Sigmoid colon (tissue), 7 donors: ENCODE results near the gene JAG2. TPM values are rescaled to one million over a fixed set of nuclear protein-coding genes. Genes with fewer than 3 reads are reported as not detected.

Experiments
- DNase-seq: peaks from one replicate; pipeline ENCODE4 v3.0.0-alpha.2; 2019
- H3K27ac ChIP-seq, 4 donors: fragments of 200-600 bp; sonication (generic); one replicate each; pipeline ENCODE4 v1.5.1; 2016 to 2019; ENCODE audit warnings: mild to moderate bottlenecking in 1 of 4
- H3K27me3 ChIP-seq, 3 donors: fragments of 200-600 bp; sonication (generic); one replicate each; pipeline ENCODE4 v1.5.1; 2019; ENCODE audit warnings: mild to moderate bottlenecking in 1 of 3
- H3K36me3 ChIP-seq, 4 donors: fragments of 200-600 bp; sonication (generic); one replicate each; pipeline ENCODE4 v1.5.1; 2016 to 2019
- H3K4me1 ChIP-seq, 4 donors: fragments of 200-600 bp; sonication (generic); one replicate each; pipeline ENCODE4 v1.5.1; 2017 to 2019
- H3K4me3 ChIP-seq, 4 donors: fragments of 200-600 bp; sonication (generic); one replicate each; pipeline ENCODE4 v1.5.1; 2017 to 2019; ENCODE audit warnings: mild to moderate bottlenecking in 2 of 4, moderate library complexity in 1 of 4
- H3K9me3 ChIP-seq, 4 donors: fragments of 200-600 bp in 3 of 4; sonication (generic) in 3 of 4; one replicate each; pipeline versions ENCODE4 v1.5.1 to v1.6.1; 2013 to 2019
- CTCF ChIP-seq, 4 experiments: fragments of 450-650 bp in 3 of 4; fragments of 200-600 bp in 1 of 4; IDR thresholded peaks; one replicate each; pipeline ENCODE4 v1.5.1; 2016 to 2019; ENCODE audit warnings: antibody characterized with exemption in 4 of 4, mild to moderate bottlenecking in 3 of 4, moderate library complexity in 2 of 4
- EP300 ChIP-seq, 4 donors: sonication (generic); formaldehyde crosslinking; IDR thresholded peaks; one replicate each; pipeline ENCODE4 v1.6.1; 2017; ENCODE audit warnings: antibody characterized with exemption in 4 of 4
- POLR2A ChIP-seq, 2 donors: fragments of 450-650 bp; IDR thresholded peaks; one replicate each; pipeline ENCODE4 v1.6.1; 2016; ENCODE audit warnings: antibody characterized with exemption in 2 of 2, mild to moderate bottlenecking in 2 of 2, moderate library complexity in 2 of 2
- POLR2AphosphoS5 ChIP-seq, 4 donors: sonication (generic); formaldehyde crosslinking; IDR thresholded peaks; one replicate each; pipeline ENCODE4 v1.6.1; 2017; ENCODE audit warnings: antibody characterized with exemption in 4 of 4
- WGBS, 2 donors: extraction: QIAGEN DNeasy Blood & Tissue Kit; methylation state at CpG; one replicate each; pipeline ENCODE4 v1.1.7; 2013; 5-methylcytosine and 5-hydroxymethylcytosine counted together
- intact Hi-C: fragments of 100-400 bp; cut with DNase I; formaldehyde crosslinking; loops from one replicate; pipeline ENCODE4 v1.15.1; 2023
- polyA plus RNA-seq, 3 donors: library from polyadenylated mRNA; stranded (reverse); fragments of 200-250 nt; gene quantifications; one replicate each; pipeline ENCODE4 v1.2.3, GENCODE V29; 2013
- total RNA-seq, 4 donors: library from RNA; depleted of rRNA; stranded (reverse); fragments of >200 nt; gene quantifications; one replicate each; pipeline ENCODE4 v1.1.0, GENCODE V29; 2016
- donor health status: healthy with polysubstance abuse.
- donor health status: Bipolar disorder and iron deficiency.
- donor health status: healthy.

Gene JAG2
- total and polyA plus RNA-seq, 7 donors = 0.60 to 12.3 (median 3.2) TPM

DNA sequence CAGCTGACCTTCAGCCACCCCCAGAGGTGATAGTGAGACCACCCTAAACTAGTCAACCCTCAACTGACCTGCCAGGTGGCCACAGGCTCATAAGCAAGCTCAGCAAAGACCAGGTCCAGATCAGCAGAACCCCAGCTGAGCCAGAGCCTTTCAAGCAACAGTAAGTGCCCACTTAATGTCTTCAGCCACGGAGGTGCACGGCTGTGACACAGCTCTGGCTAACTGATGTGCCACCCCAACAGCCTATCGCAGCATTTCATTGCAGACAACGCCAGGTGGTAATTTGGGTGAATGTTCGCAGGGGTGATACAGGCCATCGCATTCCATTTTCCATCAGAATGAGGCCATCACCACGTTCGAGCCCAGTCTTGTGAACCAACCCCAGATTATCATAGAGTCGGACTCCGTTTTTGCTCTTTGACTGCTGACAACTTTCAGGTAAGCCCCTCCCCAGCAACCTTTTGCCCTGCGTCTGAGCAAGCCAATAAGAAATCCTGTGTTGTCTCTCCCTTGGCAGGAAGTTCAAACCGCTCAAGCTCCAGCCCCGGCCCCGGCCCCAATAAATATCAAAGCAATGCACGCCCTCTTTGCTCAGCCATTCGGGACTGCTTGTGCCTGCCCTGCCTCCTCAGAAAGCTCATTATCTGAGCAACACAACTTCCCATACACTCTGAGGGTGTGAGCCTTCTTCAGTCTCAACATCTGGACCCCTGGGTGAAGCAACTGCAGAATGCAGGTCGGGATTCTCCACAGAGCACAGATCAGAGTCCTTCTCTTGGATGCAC, 44.4 kb downstream of the JAG2 start:
- peak; percentile 17 for DNase-seq
- no peak overlapping the region for H3K4me3 ChIP-seq

GRCh38 chr14:105123064-105123665, 45.4 kb downstream of the JAG2 start:
- Histone ChIP-seq H3K27me3 (no peaks in the 10 kb centered on the region), H3K27ac (no peak overlapping the region), H3K4me3 (no peak overlapping the region), H3K9me3 (peaks cover 0 to 9% (median 7%) of the 10 kb centered on the region in 4 donors), H3K4me1 (no peaks in the 10 kb centered on the region), H3K36me3 (no peaks in the 10 kb centered on the region)
- TF ChIP-seq CTCF (IDR thresholded peaks at IDR 0.05) = no peak
- no peak for TF ChIP-seq POLR2A (IDR thresholded peaks at IDR 0.05)
- no peak for TF ChIP-seq EP300 (IDR thresholded peaks at IDR 0.05)
- no peak for TF ChIP-seq POLR2AphosphoS5 (IDR thresholded peaks at IDR 0.05)
- no peak for DNase-seq
- 39 to 86% methylated on average over 5 of the region's 5 CpGs for WGBS, 2 donors
- intact Hi-C loops = no loop called here

More for the DNA sequence above, 44.4 kb downstream of the JAG2 start:
- Histone ChIP-seq H3K4me1 (no peaks in the 10 kb centered on the region), H3K36me3 (no peaks in the 10 kb centered on the region), H3K9me3 (peaks cover 0 to 9% (median 7%) of the 10 kb centered on the region in 4 donors), H3K27ac (no peak overlapping the region), H3K27me3 (no peaks in the 10 kb centered on the region)
- intact Hi-C loops = no loop called here
- 20 to 44% methylated on average over 17 of the region's 17 CpGs for WGBS, 2 donors
- TF ChIP-seq POLR2AphosphoS5 (IDR thresholded peaks at IDR 0.05) (no peak), EP300 (IDR thresholded peaks at IDR 0.05) (no peak), CTCF (IDR thresholded peaks at IDR 0.05) (no peak), POLR2A (IDR thresholded peaks at IDR 0.05) (no peak)

- no peak for DNase-seq
- no peak overlapping the region for H3K4me3 ChIP-seq
- intact Hi-C loops = no loop called here
- H3K36me3 ChIP-seq = no peaks in the 10 kb centered on the region
- peaks cover 0 to 9% (median 7%) of the 10 kb centered on the region in 4 donors for H3K9me3 ChIP-seq
- H3K27me3 ChIP-seq = no peaks in the 10 kb centered on the region
- no peaks in the 10 kb centered on the region for H3K4me1 ChIP-seq
- no peak overlapping the region for H3K27ac ChIP-seq
- TF ChIP-seq EP300 (IDR thresholded peaks at IDR 0.05) (no peak), POLR2A (IDR thresholded peaks at IDR 0.05) (no peak), POLR2AphosphoS5 (IDR thresholded peaks at IDR 0.05) (no peak), CTCF (IDR thresholded peaks at IDR 0.05) (no peak)
- WGBS, 2 donors = 80 to 91% methylated on average over 6 of the region's 6 CpGs
Measured at GRCh38 chr14:105120056-105120455, 48.5 kb downstream of the JAG2 start.

- intact Hi-C loops = no loop called here
- WGBS, 2 donors = 75 to 78% methylated on average over 12 of the region's 12 CpGs
- Histone ChIP-seq H3K4me3 (no peak overlapping the region), H3K4me1 (no peaks in the 10 kb centered on the region), H3K36me3 (no peaks in the 10 kb centered on the region), H3K27ac (no peak overlapping the region), H3K9me3 (peaks cover 0 to 9% (median 7%) of the 10 kb centered on the region in 4 donors), H3K27me3 (no peaks in the 10 kb centered on the region)
- no peak for TF ChIP-seq EP300 (IDR thresholded peaks at IDR 0.05)
- no peak for TF ChIP-seq POLR2A (IDR thresholded peaks at IDR 0.05)
- no peak for TF ChIP-seq POLR2AphosphoS5 (IDR thresholded peaks at IDR 0.05)
- TF ChIP-seq CTCF (IDR thresholded peaks at IDR 0.05) = no peak
- no peak for DNase-seq
Measured at GRCh38 chr14:105119408-105120025, 49.1 kb downstream of the JAG2 start.
